Daoy (cell line): Measurements from ENCODE around the gene RPL28. TPM values are rescaled to one million over a fixed set of nuclear protein-coding genes. Genes with fewer than 3 reads are reported as not detected.
"Not testable (repeated sequence)": the region's sequence is repeated elsewhere in the genome, so short reads cannot be mapped to it uniquely, and the experiment has no call there.

Source experiments
- DNase-seq: peaks from one replicate; pipeline ENCODE4 v3.0.0-alpha.2; 2015; ENCODE audit warnings: low read depth
- total RNA-seq: library from RNA; depleted of rRNA; stranded (reverse); fragments of >200 nt; shearing (Covaris generic); gene quantifications from 2 replicates; pipeline ENCODE4 v1.2.3, GENCODE V29; 2014; rRNA removed

The RPL28 gene
- total RNA-seq, 1 experiment from 2014 or later, result 816 TPM

DNA sequence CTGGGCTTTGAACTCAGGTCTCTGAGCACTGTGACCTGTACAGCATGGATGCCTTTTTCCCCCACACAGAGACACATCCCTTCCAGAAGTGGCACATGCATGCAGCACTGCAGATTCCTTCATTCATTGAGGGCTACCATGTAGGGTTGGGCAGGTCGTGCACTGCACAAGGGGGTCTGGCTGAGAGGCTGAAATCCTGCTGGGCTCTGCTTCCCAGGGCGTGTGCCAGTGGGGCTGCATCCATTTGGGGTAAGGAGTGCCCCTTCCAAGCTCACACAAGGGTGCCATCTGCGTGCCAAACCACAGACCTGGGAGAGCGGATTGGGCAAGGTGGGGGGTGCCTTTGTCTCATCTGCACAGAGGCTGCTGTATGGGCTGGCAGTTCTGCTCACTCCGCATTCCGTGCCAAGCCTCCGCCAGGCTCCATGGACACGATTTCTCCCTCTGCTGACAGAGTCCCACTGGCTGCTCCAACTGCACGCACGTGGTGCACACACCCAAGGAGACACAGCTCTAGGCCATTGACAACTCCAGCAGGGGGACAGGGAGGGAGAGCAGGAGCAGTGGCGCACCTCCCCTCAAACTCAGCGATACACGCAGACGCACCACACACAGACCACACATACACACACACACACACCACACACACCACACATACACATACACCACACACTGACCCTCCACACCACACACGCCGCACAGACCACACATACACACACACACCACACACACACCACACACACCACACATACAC lies 61.9 kb downstream of the RPL28 start:
- DNase-seq, result peak; percentile 90

DNA sequence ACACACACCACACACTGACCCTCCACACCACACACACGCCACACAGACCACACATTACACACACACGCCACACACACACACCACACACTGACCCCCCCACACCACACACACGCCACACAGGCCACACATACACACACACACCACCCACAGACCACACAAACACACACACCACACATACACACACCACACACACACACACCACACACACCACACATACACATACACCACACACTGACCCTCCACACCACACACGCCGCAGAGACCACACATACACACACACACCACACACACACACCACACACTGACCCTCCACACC lies 62.4 kb downstream of the RPL28 start:
- not testable (repeated sequence) for DNase-seq

GRCh38 chr19:55449469-55449868 lies 63.7 kb downstream of the RPL28 start:
- DNase-seq, result no peak

DNA sequence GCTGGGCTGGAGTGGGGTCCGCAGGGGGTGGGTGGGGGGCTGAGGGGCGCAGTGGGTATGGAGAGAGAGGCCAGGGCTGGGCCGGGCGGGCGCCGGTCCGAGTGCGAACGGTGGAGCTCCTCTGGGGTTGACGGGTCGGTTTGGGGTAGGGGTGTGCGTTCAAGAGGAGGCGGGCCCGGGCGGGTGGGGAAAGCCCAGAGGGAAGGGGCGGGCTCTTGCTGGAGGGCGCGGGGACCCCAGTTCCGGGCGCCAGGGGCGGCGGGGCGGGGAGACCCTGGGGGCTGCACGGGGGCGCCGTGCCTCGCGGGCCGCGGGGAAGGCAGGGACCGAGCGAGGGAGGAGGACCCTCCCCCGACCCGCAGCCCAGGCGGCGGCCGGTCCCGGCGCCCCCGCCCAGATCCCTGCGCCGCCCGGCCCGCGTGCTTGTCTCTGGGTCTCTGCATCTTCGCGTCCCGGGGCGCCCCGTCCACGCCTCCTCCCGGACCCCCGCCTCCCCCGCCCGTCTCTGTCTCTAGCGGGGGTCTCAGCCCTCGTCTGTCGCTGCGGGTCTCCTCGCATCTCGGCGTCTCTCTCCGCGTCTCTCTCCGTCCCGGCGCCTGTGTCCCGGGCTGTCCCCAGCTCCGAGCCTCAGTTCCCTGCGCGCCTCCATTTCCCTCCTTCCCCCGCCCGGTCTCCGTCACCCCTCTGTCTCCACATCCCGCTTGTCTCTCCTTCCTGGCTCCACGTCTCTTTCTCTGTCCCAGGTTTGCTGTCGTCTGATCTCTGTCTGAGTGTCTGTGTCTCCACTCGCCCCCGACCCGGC lies 65.6 kb downstream of the RPL28 start:
- peak; percentile 39 for DNase-seq

- peak; percentile 32 for DNase-seq
Measured at GRCh38 chr19:55451965-55452748, 66.4 kb downstream of the RPL28 start.

Other genes starting within 250 kb of the RPL28 start
- 22.5 and 23.9 TPM in 2 replicates for gene TNNT1, start 236.7 kb upstream of the RPL28 start, total RNA-seq
- gene TNNI3, start 228.2 kb upstream of the RPL28 start, total RNA-seq, result 0.80 TPM in 1 of 2 replicates, not detected in the other
- 3.1 and 7.1 TPM in 2 replicates for gene DNAAF3, start 219.3 kb upstream of the RPL28 start, total RNA-seq
- gene SYT5, start 205.6 kb upstream of the RPL28 start, total RNA-seq, result 0.12 TPM in 1 of 2 replicates, not detected in the other
- 4.1 and 8.6 TPM in 2 replicates for gene PTPRH, start 176.4 kb upstream of the RPL28 start, total RNA-seq
- 0.95 and 1.8 TPM in 2 replicates for gene TMEM86B, start 157.2 kb upstream of the RPL28 start, total RNA-seq
- gene PPP6R1, start 126.9 kb upstream of the RPL28 start, total RNA-seq, result 26.5 and 38.0 TPM in 2 replicates
- 104 and 113 TPM in 2 replicates for gene HSPBP1, start 105.8 kb upstream of the RPL28 start, total RNA-seq
- 6.3 and 9.0 TPM in 2 replicates for gene BRSK1, start 101.9 kb upstream of the RPL28 start, total RNA-seq
- not detected in 2 replicates for gene TMEM150B, start 60.6 kb upstream of the RPL28 start, total RNA-seq
- 8.5 and 8.9 TPM in 2 replicates for gene KMT5C, start 46.1 kb upstream of the RPL28 start, total RNA-seq
- not detected in 2 replicates for gene COX6B2, start 31.2 kb upstream of the RPL28 start, total RNA-seq
- gene GARIN5B, start 22.7 kb upstream of the RPL28 start, total RNA-seq, result not detected in 2 replicates
- gene IL11, start 15.5 kb upstream of the RPL28 start, total RNA-seq, result 56.5 and 60.4 TPM in 2 replicates
- gene TMEM190, start 9.1 kb upstream of the RPL28 start, total RNA-seq, result not detected in 2 replicates
- 3.3 and 3.9 TPM in 2 replicates for gene TMEM238, start 1.6 kb upstream of the RPL28 start, total RNA-seq
- 317 and 338 TPM in 2 replicates for gene UBE2S, start 21.9 kb downstream of the RPL28 start, total RNA-seq
- not detected in 2 replicates for gene SHISA7, start 57.4 kb downstream of the RPL28 start, total RNA-seq
- 134 and 140 TPM in 2 replicates for gene ISOC2, start 75.7 kb downstream of the RPL28 start, total RNA-seq
- not detected in 2 replicates for gene C19orf85, start 78.8 kb downstream of the RPL28 start, total RNA-seq
- gene ZNF628, start 90.7 kb downstream of the RPL28 start, total RNA-seq, result 1.7 and 3.4 TPM in 2 replicates
- gene NAT14, start 99.3 kb downstream of the RPL28 start, total RNA-seq, result 22.5 and 23.2 TPM in 2 replicates
- gene SSC5D, start 102.5 kb downstream of the RPL28 start, total RNA-seq, result 1.4 and 2.2 TPM in 2 replicates
- not detected in 2 replicates for gene SBK2, start 151.2 kb downstream of the RPL28 start, total RNA-seq
- not detected in 2 replicates for gene SBK3, start 159.6 kb downstream of the RPL28 start, total RNA-seq
- gene ZNF579, start 194.9 kb downstream of the RPL28 start, total RNA-seq, result 8.8 and 9.8 TPM in 2 replicates
- 2.2 and 4.1 TPM in 2 replicates for gene FIZ1, start 213.6 kb downstream of the RPL28 start, total RNA-seq
- gene ZNF524, start 214.4 kb downstream of the RPL28 start, total RNA-seq, result 6.1 and 8.7 TPM in 2 replicates
- gene ZNF865, start 219.7 kb downstream of the RPL28 start, total RNA-seq, result 0.15 and 0.80 TPM in 2 replicates
- gene ZNF784, start 238.6 kb downstream of the RPL28 start, total RNA-seq, result 5.8 and 6.1 TPM in 2 replicates